Keratinocyte (primary cell): ENCODE data around the gene CNTNAP5. TPM values are rescaled to one million over a fixed set of nuclear protein-coding genes. Genes with fewer than 3 reads are reported as not detected.

Experiments used
- DNase-seq: peaks from one replicate; pipeline ENCODE4 v3.0.0-alpha.2; 2011; ENCODE audit warnings: low read depth, missing footprints, low spot score
- FAIRE-seq: peaks from 2 replicates; lab custom pipeline; 2011; peaks lifted over from hg19 to GRCh38; lab: Jason Lieb, UNC
- H2AFZ ChIP-seq: 2 replicates; pipeline ENCODE4 v1.6.0; 2012; ENCODE audit warnings: low read length, control low read depth, inconsistent platforms; ENCODE audit not compliant: control insufficient read depth
- H3K27ac ChIP-seq: 2 replicates; pipeline ENCODE4 v1.5.1; 2011; ENCODE audit warnings: low read length; ENCODE audit not compliant: control insufficient read depth, insufficient read depth
- H3K27me3 ChIP-seq: 3 replicates; pipeline ENCODE4 v1.6.0; 2011; ENCODE audit warnings: low read length; ENCODE audit not compliant: control insufficient read depth, insufficient read depth; ENCODE audit errors: extremely low read depth
- H3K36me3 ChIP-seq, 2 experiments: 2 replicates in 1 of 2; 3 replicates in 1 of 2; pipeline ENCODE4 v1.5.1; 2011; ENCODE audit warnings: low read length in 2 of 2, mild to moderate bottlenecking in 1 of 2; ENCODE audit not compliant: control insufficient read depth in 2 of 2, insufficient read depth in 2 of 2; ENCODE audit errors: extremely low read depth in 1 of 2
- H3K4me1 ChIP-seq: 3 replicates; pipeline ENCODE4 v1.5.1; 2011; ENCODE audit warnings: low read length; ENCODE audit not compliant: control insufficient read depth, insufficient read depth; ENCODE audit errors: extremely low read depth
- H3K4me2 ChIP-seq: 3 replicates; pipeline ENCODE4 v1.6.0; 2011; ENCODE audit warnings: low read depth, low read length; ENCODE audit not compliant: control insufficient read depth, insufficient read depth; ENCODE audit errors: extremely low read depth
- H3K4me3 ChIP-seq, 3 experiments: fragments of 200-600 bp in 1 of 3; sonication (generic) in 1 of 3; 2 replicates in 2 of 3; 3 replicates in 1 of 3; pipeline ENCODE4 v1.5.1; 2011 to 2016; ENCODE audit warnings: low read length in 3 of 3, mild to moderate bottlenecking in 3 of 3, control low read depth in 2 of 3, inconsistent platforms in 1 of 3, low read depth in 1 of 3, mixed read lengths in 1 of 3, mixed run types in 1 of 3, moderate library complexity in 1 of 3; ENCODE audit not compliant: control insufficient read depth in 2 of 3, insufficient read depth in 2 of 3; ENCODE audit errors: extremely low read depth in 1 of 3
- H3K79me2 ChIP-seq: 2 replicates; pipeline ENCODE4 v1.6.0; 2012; ENCODE audit warnings: low read length; ENCODE audit not compliant: control insufficient read depth, insufficient read depth
- H3K9ac ChIP-seq: 3 replicates; pipeline ENCODE4 v1.6.0; 2011; ENCODE audit warnings: low read length; ENCODE audit not compliant: control insufficient read depth, insufficient read depth; ENCODE audit errors: extremely low read depth
- H3K9me1 ChIP-seq: 3 replicates; pipeline ENCODE4 v1.6.0; 2011; ENCODE audit warnings: low read length; ENCODE audit not compliant: control insufficient read depth, insufficient read depth; ENCODE audit errors: extremely low read depth
- H3K9me3 ChIP-seq: 2 replicates; pipeline ENCODE4 v1.5.1; 2012; ENCODE audit warnings: low read depth, low read length; ENCODE audit not compliant: control insufficient read depth
- H4K20me1 ChIP-seq: 3 replicates; pipeline ENCODE4 v1.6.0; 2011; ENCODE audit warnings: low read length; ENCODE audit not compliant: control insufficient read depth, insufficient read depth; ENCODE audit errors: extremely low read depth
- CTCF ChIP-seq, 3 experiments: IDR thresholded peaks in 1 of 3; conservative IDR thresholded peaks in 1 of 3; optimal IDR thresholded peaks in 1 of 3; 2 replicates in 2 of 3; 3 replicates in 1 of 3; pipeline versions ENCODE3 to v1.5.1; 2011; ENCODE audit warnings: low read length in 3 of 3, mild to moderate bottlenecking in 3 of 3, moderate library complexity in 2 of 3, control low read depth in 1 of 3, inconsistent platforms in 1 of 3; ENCODE audit not compliant: insufficient read depth in 2 of 3; ENCODE audit errors: extremely low read depth in 1 of 3
- EZH2 ChIP-seq: IDR thresholded peaks from one replicate; pipeline ENCODE4 v1.6.1; 2012; ENCODE audit warnings: inconsistent platforms, mild to moderate bottlenecking, low read length, moderate library complexity
- dilution Hi-C: fragments of 300-500 bp; cut with MboI; formaldehyde crosslinking; loops from one replicate; pipeline ENCODE4 v1.7.0; 2020; ENCODE audit warnings: low sequenced_read_pairs; ENCODE audit not compliant: extremely low pct_ligation_motif_present
- polyA plus RNA-seq, 5 experiments: library from polyadenylated mRNA; depleted of rRNA in 3 of 5; stranded (reverse) in 3 of 5; stranded (forward) in 1 of 5; unstranded in 1 of 5; fragments of >200 nt; gene quantifications; 1 replicate in 1 of 5; 2 replicates in 3 of 5; 3 replicates in 1 of 5; pipeline versions ENCODE4 v1.2.1 to v1.2.3, GENCODE V29; 2011 to 2012; ENCODE audit warnings: missing spikeins in 2 of 5, low read depth in 1 of 5, low replicate concordance in 1 of 5

CNTNAP5 gene
- polyA plus RNA-seq, 1 donor (not counting 4 experiments of a cell fraction or from before 2014, with no cell fraction given), result not detected

- no peak overlapping the region for H3K9ac ChIP-seq
- TF ChIP-seq EZH2 (no peak), CTCF (optimal IDR thresholded peaks at IDR 0.05 in 1 of 3, IDR thresholded peaks at IDR 0.05 in 1 of 3, conservative IDR thresholded peaks at IDR 0.05 in 1 of 3; ENCODE audit: extremely low read depth in 1 of 3, insufficient read depth in 2 of 3, low read length in 3 of 3) (no peak)
- no peak overlapping the region for H3K27ac ChIP-seq
- H3K79me2 ChIP-seq, result no peaks in the 10 kb centered on the region
- H3K4me2 ChIP-seq, result no peak overlapping the region
- H3K27me3 ChIP-seq, result no peaks in the 10 kb centered on the region
- no peak overlapping the region for H3K4me3 ChIP-seq
- no peaks in the 10 kb centered on the region for H4K20me1 ChIP-seq
- dilution Hi-C loops, result no loop called here
- FAIRE-seq (no peak), DNase-seq (no peak)
- H3K9me1 ChIP-seq, result no peaks in the 10 kb centered on the region
- no peaks in the 10 kb centered on the region for H3K36me3 ChIP-seq
- no peak overlapping the region for H2AFZ ChIP-seq
- no peaks in the 10 kb centered on the region for H3K9me3 ChIP-seq
- H3K4me1 ChIP-seq, result no peaks in the 10 kb centered on the region
These were observed 534.1 kb downstream of the CNTNAP5 start for GRCh38 chr2:124559236-124559635.

GRCh38 chr2:124560592-124561112 lies 535.6 kb downstream of the CNTNAP5 start:
- Histone ChIP-seq H3K9ac (no peak overlapping the region), H2AFZ (no peak overlapping the region), H3K27ac (no peak overlapping the region), H3K27me3 (no peaks in the 10 kb centered on the region), H3K9me3 (no peaks in the 10 kb centered on the region), H3K4me1 (no peaks in the 10 kb centered on the region), H3K9me1 (no peaks in the 10 kb centered on the region), H3K4me3 (no peak overlapping the region), H3K36me3 (no peaks in the 10 kb centered on the region), H3K79me2 (no peaks in the 10 kb centered on the region), H3K4me2 (no peak overlapping the region), H4K20me1 (no peaks in the 10 kb centered on the region)
- TF ChIP-seq CTCF (optimal IDR thresholded peaks at IDR 0.05 in 1 of 3, IDR thresholded peaks at IDR 0.05 in 1 of 3, conservative IDR thresholded peaks at IDR 0.05 in 1 of 3; ENCODE audit: extremely low read depth in 1 of 3, insufficient read depth in 2 of 3, low read length in 3 of 3), result no peak
- TF ChIP-seq EZH2, result no peak
- dilution Hi-C loops, result no loop called here
- no peak for FAIRE-seq
- DNase-seq, result no peak
